Measurements from ENCODE around the gene STAC2.

The STAC2 gene

GRCh38 chr17:39187152-39187830 is 38.5 kb downstream of the STAC2 start:
- DNase-seq (ENCODE audit: low read depth): no peak
- no peak overlapping the region for H3K4me3 ChIP-seq (ENCODE audit: low read length)
- no peak for TF ChIP-seq CTCF (conservative IDR thresholded peaks at IDR 0.05; ENCODE audit: low read depth, low read length)

- DNase-seq (ENCODE audit: low read depth): no peak
- TF ChIP-seq CTCF (conservative IDR thresholded peaks at IDR 0.05; ENCODE audit: low read depth, low read length): no peak
- H3K4me3 ChIP-seq (ENCODE audit: low read length): no peak overlapping the region
These were observed 39.2 kb downstream of the STAC2 start for GRCh38 chr17:39186481-39187002.

- TF ChIP-seq CTCF (conservative IDR thresholded peaks at IDR 0.05; ENCODE audit: low read depth, low read length): no peak
- no peak overlapping the region for H3K4me3 ChIP-seq (ENCODE audit: low read length)
These were observed 42.0 kb downstream of the STAC2 start for GRCh38 chr17:39183720-39184119.

GRCh38 chr17:39183045-39183444 is 42.7 kb downstream of the STAC2 start:
- DNase-seq (ENCODE audit: low read depth): no peak
- no peak overlapping the region for H3K4me3 ChIP-seq (ENCODE audit: low read length)
- no peak for TF ChIP-seq CTCF (conservative IDR thresholded peaks at IDR 0.05; ENCODE audit: low read depth, low read length)

More at GRCh38 chr17:39183720-39184119, 42.0 kb downstream of the STAC2 start:
- no peak for DNase-seq (ENCODE audit: low read depth)

GRCh38 chr17:39181303-39181702 is 44.4 kb downstream of the STAC2 start:
- no peak for TF ChIP-seq CTCF (conservative IDR thresholded peaks at IDR 0.05; ENCODE audit: low read depth, low read length)
- no peak overlapping the region for H3K4me3 ChIP-seq (ENCODE audit: low read length)
- no peak for DNase-seq (ENCODE audit: low read depth)

- DNase-seq (ENCODE audit: low read depth): peak; percentile 55
These were observed 47.2 kb downstream of the STAC2 start for GRCh38 chr17:39178536-39178935.

More at GRCh38 chr17:39178536-39178935, 47.2 kb downstream of the STAC2 start:
- no peak overlapping the region for H3K4me3 ChIP-seq (ENCODE audit: low read length)
- no peak for TF ChIP-seq CTCF (conservative IDR thresholded peaks at IDR 0.05; ENCODE audit: low read depth, low read length)
